Dedifferentiated amniotic fluid mesenchymal stem cell (primary cell): ENCODE results near the gene CLCN4.
A peak's percentile ranks its signal among the peaks of the same experiment; 100 is the strongest.

Source experiments
- DNase-seq: peaks from one replicate; pipeline ENCODE4 v3.0.0-alpha.2; 2016; ENCODE audit errors: extremely low spot score

The CLCN4 gene

DNA sequence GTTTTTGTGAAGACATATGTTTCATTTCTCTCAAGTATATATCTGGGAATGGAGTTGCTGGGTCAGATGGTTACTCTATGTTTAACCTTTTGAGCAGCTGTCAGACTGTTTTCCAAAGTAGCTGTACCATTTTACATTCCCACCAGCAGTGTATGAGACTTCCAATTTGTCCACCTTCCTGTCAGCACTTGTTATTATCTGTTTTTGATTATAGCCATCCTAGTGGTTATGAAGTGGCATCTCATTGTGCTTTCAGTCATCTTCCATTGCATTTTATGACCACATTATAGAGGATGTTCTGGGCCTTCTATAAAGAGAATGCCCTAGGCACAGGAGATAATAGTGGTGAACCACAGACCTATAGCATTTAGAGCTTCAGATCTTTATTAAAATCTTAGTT lies 39.2 kb downstream of the CLCN4 start:
- DNase-seq, result no peak

DNA sequence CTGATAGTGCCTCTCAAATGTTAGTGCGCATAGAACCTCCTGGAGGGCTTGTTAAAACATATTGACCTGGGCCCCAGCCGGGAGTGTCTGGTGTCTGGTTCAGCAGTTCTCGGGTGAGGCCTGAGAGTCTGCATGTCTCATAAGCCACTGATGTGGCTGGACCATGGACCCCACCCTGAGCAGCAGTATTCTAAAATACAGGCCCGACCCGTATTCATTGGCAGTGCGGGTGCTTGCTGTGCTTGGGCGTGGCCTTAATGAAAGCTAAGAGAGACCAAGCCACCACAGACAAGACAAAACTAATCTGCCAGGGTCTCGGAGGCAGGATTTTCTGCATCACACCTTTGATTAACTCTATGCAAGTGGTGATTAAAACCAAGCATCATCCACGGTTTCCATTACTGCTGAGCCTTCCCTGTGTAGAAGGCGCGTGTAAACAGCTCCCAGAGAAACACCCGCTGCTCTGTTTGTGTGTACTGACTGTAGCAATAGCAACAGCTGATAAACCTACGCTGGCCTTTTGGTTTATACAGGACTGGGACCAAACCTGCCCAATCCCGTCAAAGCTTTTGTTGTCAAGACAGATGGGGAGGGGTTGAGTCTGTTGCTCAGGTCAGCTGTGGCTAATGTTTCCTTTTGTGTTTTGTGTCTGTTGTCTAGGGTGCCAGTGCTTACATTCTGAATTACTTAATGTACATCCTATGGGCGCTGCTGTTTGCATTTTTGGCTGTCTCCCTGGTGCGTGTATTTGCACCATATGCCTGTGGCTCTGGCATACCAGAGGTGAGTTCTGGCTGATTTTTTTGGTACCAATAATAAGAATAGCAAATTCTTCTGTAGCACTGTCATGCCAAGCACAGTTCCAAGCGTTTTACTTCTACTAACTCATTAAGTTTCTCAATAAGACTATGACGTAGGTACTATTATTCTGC lies 40.8 kb downstream of the CLCN4 start:
- no peak for DNase-seq

DNA sequence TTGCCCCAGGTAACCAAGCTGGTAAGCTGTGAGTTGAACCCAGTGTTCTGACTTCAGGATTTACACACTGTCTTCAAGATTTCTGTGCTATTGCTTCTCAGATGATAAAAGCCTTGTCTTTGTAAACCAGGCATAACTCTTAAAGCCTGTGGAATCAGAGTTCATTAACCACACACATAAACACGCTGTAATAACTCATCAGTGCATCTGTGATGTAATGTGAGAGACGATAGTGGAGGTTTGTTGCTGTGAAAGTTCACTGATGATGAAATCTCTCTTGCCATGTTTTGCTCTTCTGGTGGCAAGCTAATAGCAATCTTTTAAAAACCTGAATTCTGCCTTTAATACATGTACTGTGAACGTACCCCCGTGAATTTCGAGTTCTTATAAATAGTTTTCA lies 41.5 kb downstream of the CLCN4 start:
- no peak for DNase-seq

DNA sequence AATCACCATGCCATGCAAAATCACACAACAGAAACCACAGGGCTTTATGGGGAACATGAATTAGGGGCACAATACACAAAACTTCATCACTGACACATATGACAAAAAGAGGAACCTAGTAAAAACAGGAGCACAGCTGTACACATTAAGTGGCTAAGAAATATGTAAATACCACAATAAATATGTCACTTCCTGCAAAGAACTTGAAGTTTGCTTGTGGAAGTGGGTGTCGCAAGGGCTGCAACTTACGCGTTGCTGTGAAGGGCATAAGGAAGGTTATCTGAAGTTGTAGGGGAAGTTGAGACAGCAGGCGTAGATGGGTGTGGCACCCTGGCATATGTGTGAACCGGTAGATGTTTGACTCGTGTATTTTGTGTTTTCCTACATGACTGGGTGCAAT lies 42.4 kb downstream of the CLCN4 start:
- DNase-seq, result no peak

DNA sequence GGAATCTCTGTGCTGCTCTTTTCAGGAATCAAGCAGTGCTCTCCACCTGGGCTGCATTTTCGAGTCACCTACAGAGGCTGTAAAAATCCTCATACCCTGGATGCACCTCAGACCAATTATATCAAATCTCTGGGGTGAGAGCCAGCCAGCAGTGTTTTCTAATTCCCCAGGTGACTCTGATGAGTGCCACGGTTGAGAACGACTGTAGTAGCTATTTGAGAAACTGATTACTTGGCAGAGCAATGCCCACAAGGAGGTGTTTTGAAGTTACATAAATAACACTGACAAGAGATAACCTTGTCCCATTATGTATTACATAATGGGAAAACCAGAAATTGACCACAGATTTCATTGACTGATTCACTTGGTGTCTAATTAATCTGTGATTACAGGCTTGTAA lies 46.8 kb downstream of the CLCN4 start:
- no peak for DNase-seq

DNA sequence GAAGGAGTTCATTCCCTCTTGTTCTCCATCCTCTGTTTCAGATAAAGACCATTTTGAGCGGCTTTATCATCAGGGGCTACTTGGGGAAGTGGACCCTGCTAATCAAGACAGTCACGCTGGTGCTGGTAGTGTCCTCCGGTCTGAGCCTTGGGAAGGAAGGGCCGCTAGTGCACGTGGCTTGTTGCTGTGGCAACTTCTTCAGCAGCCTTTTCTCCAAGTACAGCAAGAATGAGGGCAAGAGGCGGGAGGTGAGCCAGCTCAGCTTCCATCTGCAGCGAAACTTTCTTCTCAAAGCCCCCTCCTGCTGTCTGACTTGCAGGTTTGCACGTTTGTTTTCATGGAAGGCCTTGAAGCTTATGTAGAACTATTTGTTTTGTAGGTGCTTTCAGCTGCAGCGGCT lies 49.5 kb downstream of the CLCN4 start:
- no peak for DNase-seq

DNA sequence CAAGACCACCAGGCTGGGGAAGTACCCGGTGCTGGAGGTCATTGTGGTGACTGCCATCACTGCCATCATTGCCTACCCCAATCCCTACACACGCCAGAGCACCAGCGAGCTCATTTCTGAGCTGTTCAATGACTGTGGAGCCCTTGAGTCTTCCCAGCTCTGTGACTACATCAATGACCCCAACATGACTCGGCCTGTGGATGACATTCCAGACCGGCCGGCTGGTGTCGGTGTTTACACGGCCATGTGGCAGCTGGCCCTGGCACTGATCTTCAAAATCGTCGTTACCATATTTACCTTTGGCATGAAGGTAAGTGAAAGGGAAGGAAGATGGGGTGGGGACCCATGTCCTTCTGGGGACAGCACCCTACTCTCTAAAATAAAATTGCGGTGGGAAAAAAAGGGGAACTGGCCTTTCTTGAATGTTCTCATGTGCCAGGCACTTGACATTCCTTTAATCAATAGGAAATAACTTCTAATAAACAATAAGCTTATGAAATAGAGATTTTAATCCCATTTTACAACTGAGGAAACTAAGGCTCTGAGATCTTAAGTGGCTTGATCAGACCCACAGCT lies 51.6 kb downstream of the CLCN4 start:
- no peak for DNase-seq

DNA sequence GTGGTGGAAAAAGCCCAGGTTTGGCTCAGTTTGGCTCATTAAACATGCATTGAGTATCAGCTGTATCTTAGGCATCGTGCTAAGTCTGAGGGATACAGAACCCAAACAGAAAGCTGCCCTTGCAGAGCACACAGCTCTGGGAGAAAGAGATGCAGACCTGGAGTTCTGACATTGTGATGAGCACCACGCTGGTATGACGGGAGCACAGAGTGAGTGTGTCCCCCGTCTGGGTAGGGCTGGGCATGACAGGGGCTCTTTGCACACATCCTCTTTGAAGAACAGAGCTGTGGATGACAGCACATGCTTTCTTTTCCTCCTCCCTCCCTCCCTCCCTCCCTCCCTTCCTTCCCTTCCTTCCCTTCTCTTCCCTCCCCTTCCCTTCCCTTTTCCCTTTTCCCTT lies 52.2 kb downstream of the CLCN4 start:
- DNase-seq, result no peak

DNA sequence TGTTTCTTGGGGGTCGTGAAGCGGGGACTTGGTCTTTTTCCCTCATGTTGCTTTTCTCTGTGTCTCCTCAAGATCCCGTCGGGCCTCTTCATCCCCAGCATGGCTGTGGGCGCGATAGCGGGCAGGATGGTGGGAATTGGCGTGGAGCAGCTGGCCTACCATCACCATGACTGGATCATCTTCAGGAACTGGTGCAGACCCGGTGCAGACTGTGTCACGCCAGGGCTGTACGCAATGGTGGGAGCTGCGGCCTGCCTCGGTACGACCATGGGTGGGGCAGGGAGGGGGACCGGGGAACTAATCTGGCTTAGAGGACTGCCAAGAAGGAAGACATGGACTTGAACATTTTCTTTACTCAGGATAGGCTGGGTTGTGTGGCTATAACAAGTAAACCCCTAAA lies 55.6 kb downstream of the CLCN4 start:
- no peak for DNase-seq

DNA sequence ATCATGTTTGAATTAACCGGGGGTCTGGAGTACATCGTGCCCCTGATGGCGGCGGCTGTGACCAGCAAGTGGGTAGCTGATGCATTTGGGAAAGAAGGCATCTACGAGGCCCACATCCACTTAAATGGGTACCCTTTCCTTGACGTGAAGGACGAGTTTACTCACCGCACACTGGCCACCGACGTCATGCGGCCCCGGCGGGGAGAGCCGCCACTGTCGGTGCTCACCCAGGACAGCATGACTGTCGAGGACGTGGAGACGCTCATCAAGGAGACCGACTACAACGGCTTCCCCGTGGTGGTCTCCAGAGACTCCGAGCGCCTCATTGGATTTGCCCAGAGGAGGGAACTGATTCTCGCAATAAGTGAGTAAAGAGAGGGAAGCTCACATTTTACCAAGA lies 56.9 kb downstream of the CLCN4 start:
- no peak for DNase-seq

DNA sequence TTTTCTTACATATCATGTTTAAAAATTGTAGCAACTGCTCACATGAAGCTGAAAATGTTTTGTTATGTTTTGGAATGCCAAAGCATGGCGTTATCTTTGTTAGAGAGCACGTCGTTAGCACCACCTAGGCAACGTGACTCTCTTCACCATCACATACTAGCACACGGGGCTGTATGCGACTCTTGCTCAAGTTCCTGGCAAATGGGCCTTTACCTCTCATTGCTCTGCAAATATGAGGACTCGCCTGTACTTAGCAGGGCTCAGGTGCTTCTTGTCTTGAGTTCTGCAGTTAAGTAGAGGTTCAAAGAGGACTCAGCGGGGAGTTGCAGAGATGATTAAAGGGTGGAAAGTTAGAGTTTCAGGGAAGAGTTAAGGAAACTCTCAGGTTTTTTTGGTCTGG lies 59.4 kb downstream of the CLCN4 start:
- no peak for DNase-seq

DNA sequence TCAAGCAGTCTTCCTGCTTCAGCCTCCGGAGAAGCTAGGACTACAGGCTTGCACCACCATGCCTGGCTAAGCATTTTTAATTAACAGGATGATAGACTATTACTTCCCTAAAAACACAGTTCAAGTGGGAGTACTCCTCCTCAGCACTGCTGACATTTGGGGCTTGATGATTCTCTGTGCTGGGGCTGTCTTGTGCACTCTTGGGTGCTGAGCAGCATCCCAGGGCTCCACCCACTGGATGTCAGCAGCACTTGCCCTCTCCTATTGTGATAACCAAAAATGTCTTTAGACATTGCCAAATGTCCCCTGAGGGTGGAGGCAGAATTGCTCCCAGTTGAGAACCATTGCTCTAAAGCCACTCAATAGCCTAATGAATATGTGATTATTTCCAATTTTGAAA lies 60.4 kb downstream of the CLCN4 start:
- DNase-seq, result no peak

DNA sequence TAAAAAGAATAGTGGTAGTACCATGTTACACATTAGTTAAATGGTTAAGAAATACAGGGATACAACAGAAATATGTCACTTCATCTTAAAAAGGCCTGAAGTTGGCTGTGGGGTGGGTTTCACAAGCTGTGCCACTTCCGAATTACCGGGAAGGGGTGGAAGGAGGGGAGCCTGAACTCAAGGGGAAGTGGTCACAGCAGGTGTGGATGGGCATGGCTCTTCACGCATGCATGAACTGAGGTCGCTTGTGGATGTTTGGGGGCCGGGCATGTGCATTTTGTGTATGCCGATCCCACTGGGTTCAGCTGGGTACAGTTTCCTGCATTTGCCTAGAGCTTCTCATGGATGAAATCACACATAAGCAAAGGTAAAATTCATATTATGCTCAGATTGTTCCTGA lies 64.9 kb downstream of the CLCN4 start:
- no peak for DNase-seq

DNA sequence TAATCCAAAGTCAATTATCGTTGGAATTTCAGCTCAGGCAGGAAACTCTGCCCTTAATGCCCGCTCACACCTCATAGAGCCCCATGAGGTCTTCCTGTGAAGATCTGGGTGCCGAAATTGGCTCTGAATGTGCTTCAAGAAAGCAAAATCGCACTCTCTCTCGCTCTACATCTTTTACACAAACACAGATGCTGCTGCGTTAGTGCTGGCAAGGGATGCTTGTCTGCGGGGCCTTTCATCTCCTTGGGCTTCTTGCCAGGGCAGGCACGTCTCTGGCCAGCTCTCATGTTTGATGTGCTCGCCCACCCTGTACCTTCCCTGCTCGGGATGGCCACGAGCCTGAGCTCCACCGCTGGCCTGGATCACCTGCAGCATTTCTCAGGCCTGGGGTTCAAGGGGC lies 66.5 kb downstream of the CLCN4 start:
- no peak for DNase-seq

DNA sequence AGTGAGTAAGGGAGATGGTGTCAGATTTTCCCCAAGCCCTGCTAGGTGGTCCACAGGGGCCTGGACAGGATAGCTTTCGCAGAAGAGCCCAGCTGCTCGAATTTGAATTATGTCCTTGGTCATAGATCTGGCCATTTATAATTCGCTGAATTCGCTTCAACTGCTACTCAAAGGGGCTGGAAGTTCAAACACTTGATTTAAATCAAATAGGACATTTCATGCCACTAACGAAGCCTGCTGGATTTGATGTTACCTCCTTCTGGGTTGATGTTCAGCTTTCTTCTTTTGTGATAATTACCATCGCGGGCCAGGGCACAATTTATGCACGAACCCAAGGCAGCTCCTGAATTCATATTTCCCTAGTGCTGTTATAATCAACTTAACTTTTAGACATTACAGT lies 67.0 kb downstream of the CLCN4 start:
- DNase-seq, result no peak

DNA sequence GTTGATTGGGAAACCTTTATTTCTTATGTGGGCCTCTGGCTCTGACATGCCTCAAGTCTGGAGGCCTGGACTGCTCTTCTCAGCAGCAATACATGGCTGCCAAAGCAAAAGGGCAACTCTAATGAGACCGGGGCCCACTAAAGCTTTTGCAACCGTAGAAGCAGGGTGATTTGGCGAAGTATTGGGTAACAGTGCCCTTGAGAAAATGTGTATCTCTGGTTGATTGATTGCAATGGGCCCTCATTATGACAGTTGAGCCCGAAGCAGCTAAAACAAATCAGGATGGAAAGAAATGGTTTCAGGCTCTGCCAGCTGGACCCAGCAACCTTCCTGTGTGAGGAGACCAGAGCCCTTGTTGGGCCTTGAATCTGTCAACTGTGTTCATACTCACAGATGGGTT lies 73.4 kb downstream of the CLCN4 start:
- DNase-seq, result no peak

DNA sequence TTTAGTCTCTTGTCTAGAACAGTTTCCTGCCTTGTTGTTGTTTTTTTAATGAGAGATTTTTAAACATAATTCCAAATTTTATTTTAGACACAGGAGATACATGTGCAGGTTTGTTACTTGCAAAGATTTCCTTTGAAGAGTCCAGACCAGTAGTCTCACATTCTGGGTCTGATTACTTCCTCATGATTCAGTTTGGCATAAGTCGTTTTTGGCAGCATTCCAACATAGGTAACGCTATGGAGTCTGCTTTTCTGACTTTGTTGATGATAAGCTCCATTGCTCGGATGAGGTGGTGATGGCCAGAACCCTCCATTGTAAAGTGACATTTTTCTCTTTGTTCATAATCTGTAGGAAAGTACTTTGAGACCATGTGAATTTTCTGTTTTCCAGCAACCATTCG lies 74.7 kb downstream of the CLCN4 start:
- no peak for DNase-seq

DNA sequence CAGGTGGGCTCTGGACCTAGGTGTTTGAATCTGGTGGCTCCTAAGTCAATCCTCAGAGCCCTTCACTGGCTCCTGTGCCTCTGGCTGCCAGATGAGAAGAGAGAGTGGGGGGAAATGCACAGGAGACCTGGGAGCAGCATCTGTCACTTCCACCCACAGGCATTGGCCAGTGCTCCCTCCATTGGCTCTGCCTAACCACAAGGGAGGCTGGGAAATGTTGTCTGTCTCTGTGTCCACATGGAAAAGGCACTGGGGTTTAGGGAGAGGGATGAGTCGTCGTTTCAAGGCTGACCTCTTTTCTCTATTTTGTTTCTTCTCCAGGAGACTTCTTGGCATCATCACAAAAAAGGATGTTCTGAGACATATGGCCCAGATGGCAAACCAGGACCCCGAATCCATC lies 76.4 kb downstream of the CLCN4 start:
- no peak for DNase-seq

DNA sequence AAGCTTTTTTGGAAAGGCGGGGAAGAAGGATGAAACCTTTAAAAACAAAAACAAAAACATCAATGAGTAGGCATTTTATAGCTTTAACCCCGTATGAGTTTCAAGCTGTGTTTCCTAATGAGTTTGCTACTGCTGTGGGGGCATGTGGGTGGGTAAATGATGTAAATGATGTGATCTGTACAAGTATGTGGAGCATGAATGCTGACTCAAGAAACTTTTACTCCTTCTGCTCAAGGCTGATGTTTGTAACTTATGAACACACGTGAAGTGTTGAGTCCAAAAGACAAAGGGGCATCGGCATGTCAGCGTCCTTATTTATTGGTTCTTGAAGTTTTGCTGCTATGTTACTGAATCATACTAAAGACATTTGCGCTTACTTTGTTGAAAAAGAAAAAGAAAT lies 76.9 kb downstream of the CLCN4 start:
- DNase-seq, result no peak

DNA sequence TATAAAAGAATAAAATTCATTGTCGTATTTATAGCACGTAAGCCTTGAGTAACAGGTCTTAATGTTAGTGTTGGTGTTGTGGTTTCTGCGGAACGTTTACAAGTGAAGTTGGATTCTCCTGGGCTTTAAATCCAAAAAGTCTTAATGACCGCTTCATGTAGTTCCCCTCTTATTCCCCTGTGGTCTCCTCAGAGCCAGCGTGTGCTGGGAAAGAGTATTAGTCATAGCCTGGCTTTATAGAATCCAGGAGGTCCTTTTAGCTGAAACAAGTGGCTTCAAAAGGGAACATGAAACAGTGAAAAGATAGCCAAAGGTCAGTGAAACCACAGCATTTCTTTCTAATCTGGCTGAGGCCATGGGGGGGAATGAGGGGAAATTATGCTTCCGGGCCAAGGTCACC lies 79.1 kb downstream of the CLCN4 start:
- no peak for DNase-seq

DNA sequence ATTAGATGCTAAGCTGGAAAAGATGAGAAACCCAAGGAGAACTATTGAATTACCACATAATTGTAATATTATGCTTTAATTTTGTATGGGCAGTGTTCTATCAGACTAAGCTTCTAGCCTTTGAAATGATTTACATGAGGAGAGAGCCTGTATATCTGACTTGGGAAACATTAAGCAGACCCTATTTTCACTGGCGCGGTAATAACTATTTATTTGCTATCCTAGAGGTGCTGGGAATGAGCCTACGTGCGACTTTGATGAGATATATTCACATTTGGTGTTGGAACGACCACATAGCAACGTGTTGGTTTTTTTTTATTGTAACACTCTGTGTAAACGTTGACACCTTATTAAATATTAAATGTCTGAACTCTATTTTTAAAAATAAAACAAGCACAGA lies 80.5 kb downstream of the CLCN4 start:
- no peak for DNase-seq

DNA sequence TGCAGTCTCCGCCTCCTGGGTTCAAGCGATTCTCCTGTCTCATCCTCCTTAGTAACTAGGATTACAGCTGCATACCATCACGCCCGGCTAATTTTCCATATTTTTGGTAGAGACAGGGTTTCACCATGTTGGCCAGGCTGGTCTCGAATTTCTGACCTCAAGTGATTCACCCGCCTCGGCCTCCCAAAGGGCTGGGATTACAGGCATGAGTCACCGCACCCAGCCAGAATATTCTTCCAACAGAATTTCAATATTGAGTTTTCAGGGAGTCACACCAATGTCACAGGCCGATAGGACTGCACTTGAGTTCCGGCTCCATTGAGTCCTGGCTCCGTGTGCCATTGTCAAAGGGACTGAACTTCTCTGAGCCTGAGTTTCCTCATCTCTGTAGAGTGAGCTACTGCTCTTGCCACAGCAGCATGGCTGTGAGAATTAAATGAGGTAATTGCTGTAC lies 82.9 kb downstream of the CLCN4 start:
- DNase-seq, result peak; percentile 44

DNA sequence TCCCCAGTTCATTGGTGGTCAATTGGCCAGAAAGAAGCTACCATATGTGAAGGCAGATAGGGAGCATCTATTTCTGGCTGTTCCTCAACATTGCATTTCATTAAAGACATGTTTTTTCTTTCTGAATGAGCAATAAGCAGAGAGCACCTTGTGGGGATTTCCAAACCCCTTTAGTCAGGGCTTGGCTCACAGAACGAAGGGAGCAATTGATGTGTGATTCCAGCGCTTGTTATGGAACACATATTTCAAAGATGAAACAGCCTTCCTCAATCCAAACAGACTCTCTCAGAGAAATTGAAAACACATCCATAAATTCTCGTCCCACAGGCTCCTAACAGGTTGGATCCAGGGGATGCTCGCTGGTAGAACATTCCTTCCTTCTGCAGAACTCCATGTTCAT lies 84.1 kb downstream of the CLCN4 start:
- peak; percentile 39 for DNase-seq

DNA sequence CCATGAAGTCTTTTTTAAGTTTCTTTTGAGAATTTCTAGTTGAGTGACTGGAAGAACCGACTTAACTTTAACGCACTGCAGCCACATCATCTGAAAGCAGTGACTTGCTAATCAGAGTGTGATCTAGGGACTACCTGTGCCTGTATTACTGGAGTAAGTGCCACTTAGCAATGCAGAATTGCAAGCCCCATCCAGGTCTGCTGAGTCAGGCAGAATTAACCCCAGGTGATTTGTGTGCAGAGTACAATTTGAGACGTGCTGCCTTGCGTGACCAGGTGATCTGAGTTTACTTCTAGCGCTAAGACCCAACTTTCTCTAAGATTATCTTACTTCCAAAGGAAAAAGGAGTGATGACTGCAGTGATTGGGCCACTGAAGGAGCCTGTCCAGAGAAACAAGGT lies 85.3 kb downstream of the CLCN4 start:
- DNase-seq, result no peak
